ENCODE results near the gene ADPRHL1. TPM values are rescaled to one million over a fixed set of nuclear protein-coding genes. Genes with fewer than 3 reads are reported as not detected.
"Not testable (repeated sequence)": the region's sequence is repeated elsewhere in the genome, so short reads cannot be mapped to it uniquely, and the experiment has no call there.

Gene ADPRHL1
- total RNA-seq, 1 donor from 2014 or later = 2.8 TPM

DNA sequence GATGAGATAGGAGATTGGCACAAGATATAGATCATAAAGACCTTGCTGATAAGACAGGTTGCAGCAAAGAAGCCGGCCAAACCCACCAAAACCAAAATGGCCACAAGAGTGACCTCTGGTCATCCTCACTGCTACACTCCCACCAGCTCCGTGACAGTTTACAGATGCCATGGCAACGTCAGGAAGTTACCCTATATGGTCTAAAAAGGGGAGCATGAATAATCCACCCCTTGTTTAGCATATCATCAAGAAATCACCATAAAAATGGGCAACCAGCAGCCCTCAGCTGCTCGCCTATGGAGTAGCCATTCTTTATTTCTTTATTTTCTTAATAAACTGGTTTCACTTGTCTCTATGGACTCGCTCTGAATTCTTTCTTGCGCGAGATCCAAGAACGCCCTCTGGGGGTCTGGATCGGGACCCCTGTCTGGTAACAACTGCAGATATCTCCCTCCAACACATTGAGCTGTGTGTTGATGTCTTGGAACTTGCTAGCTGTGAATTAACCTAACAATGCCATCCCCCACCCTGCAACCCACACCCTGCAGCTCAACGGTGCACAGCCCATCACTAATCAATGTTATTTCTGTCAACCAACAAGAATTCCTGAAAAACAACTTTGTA lies 62.3 kb downstream of the ADPRHL1 start:
- TF ChIP-seq, protein P1, sequence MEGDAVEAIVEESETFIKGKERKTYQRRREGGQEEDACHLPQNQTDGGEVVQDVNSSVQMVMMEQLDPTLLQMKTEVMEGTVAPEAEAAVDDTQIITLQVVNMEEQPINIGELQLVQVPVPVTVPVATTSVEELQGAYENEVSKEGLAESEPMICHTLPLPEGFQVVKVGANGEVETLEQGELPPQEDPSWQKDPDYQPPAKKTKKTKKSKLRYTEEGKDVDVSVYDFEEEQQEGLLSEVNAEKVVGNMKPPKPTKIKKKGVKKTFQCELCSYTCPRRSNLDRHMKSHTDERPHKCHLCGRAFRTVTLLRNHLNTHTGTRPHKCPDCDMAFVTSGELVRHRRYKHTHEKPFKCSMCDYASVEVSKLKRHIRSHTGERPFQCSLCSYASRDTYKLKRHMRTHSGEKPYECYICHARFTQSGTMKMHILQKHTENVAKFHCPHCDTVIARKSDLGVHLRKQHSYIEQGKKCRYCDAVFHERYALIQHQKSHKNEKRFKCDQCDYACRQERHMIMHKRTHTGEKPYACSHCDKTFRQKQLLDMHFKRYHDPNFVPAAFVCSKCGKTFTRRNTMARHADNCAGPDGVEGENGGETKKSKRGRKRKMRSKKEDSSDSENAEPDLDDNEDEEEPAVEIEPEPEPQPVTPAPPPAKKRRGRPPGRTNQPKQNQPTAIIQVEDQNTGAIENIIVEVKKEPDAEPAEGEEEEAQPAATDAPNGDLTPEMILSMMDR (conservative IDR thresholded peaks at IDR 0.05) = peak; percentile 21
- peaks cover 5% of the 10 kb centered on the region for H3K27me3 Mint-ChIP-seq (ENCODE audit: low read depth)
- H3K36me3 Mint-ChIP-seq (ENCODE audit: low read depth) = peaks cover 2% of the 10 kb centered on the region
- DNase-seq (ENCODE audit: low read depth, low spot score) = no peak
- H3K4me1 Mint-ChIP-seq = peaks cover 5% of the 10 kb centered on the region
- H3K9me3 Mint-ChIP-seq = peaks cover 18% of the 10 kb centered on the region
- H3K27ac Mint-ChIP-seq (ENCODE audit: unreplicated experiment) = peak overlapping the region; percentile 89
- H3K4me3 Mint-ChIP-seq = peak overlapping the region; percentile 79

DNA sequence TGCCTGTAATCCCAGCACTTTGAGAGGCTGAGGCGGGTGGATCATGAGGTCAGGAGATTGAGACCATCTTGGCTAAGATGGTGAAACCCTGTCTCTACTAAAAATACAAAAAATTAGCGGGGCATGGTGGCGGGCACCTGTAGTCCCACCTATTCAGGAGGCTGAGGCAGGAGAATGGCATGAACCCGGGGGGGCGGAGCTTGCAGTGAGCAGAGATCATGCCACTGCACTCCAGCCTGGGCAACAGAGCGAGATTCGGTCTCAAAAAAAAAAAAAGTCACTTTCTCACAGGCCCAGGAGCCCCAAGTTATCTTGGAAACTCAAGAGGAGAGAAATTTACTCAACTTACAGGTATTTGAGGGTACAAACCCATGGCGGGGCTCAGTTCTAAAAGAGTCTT lies 63.7 kb downstream of the ADPRHL1 start:
- not testable (repeated sequence) for H3K36me3 Mint-ChIP-seq (ENCODE audit: low read depth); H3K27ac Mint-ChIP-seq (ENCODE audit: unreplicated experiment); DNase-seq (ENCODE audit: low read depth, low spot score); H3K4me1 Mint-ChIP-seq; H3K4me3 Mint-ChIP-seq; H3K27me3 Mint-ChIP-seq (ENCODE audit: low read depth)
- peaks cover 26% of the 10 kb centered on the region for H3K9me3 Mint-ChIP-seq

- H3K27ac Mint-ChIP-seq (ENCODE audit: unreplicated experiment) = no peak overlapping the region
- peaks cover 19% of the 10 kb centered on the region for H3K36me3 Mint-ChIP-seq (ENCODE audit: low read depth)
- H3K9me3 Mint-ChIP-seq = peaks cover 40% of the 10 kb centered on the region
- H3K4me1 Mint-ChIP-seq = no peaks in the 10 kb centered on the region
- DNase-seq (ENCODE audit: low read depth, low spot score) = no peak
- no peak overlapping the region for H3K4me3 Mint-ChIP-seq
- peaks cover 5% of the 10 kb centered on the region for H3K27me3 Mint-ChIP-seq (ENCODE audit: low read depth)
- TF ChIP-seq, protein P1 (conservative IDR thresholded peaks at IDR 0.05) = no peak
These were observed 65.9 kb downstream of the ADPRHL1 start for GRCh38 chr13:113387396-113387795.

- TF ChIP-seq, protein P1 (conservative IDR thresholded peaks at IDR 0.05) = no peak
- Mint-ChIP-seq H3K27me3 (ENCODE audit: low read depth) (peaks cover 3% of the 10 kb centered on the region), H3K4me3 (no peak overlapping the region), H3K36me3 (ENCODE audit: low read depth) (peaks cover 19% of the 10 kb centered on the region), H3K9me3 (peaks cover 37% of the 10 kb centered on the region), H3K4me1 (no peaks in the 10 kb centered on the region), H3K27ac (ENCODE audit: unreplicated experiment) (no peak overlapping the region)
- no peak for DNase-seq (ENCODE audit: low read depth, low spot score)
These were observed 70.2 kb downstream of the ADPRHL1 start for GRCh38 chr13:113383089-113383488.

GRCh38 chr13:113382542-113382941 lies 70.7 kb downstream of the ADPRHL1 start:
- H3K27ac Mint-ChIP-seq (ENCODE audit: unreplicated experiment); H3K27me3 Mint-ChIP-seq (ENCODE audit: low read depth); H3K4me1 Mint-ChIP-seq; DNase-seq (ENCODE audit: low read depth, low spot score); H3K4me3 Mint-ChIP-seq: not testable (repeated sequence)
- H3K36me3 Mint-ChIP-seq (ENCODE audit: low read depth) = peaks cover 19% of the 10 kb centered on the region
- H3K9me3 Mint-ChIP-seq = peaks cover 37% of the 10 kb centered on the region

DNA sequence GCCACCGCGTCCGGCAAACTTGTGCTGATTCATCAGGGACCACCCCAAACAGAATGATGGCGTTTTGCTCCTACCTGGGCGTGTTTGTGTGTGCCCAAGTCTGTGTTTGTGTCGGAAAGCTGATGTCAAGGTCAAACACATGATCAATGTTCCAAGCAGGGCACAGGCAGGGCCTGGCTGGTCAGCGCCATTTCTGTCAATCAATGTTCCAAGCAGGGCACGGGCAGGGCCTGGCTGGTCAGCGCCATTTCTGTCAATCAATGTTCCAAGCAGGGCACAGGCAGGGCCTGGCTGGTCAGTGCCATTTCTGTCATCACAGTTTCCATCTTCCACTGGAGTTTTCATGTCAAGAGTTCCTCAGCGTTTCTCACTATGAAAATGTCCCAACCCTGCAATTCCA lies 74.5 kb downstream of the ADPRHL1 start:
- Mint-ChIP-seq H3K9me3 (peaks cover 15% of the 10 kb centered on the region), H3K4me1 (no peaks in the 10 kb centered on the region), H3K27ac (ENCODE audit: unreplicated experiment) (no peak overlapping the region), H3K27me3 (ENCODE audit: low read depth) (peaks cover 16% of the 10 kb centered on the region), H3K4me3 (no peak overlapping the region), H3K36me3 (ENCODE audit: low read depth) (peaks cover 13% of the 10 kb centered on the region)
- no peak for DNase-seq (ENCODE audit: low read depth, low spot score)
- TF ChIP-seq, protein P1 (conservative IDR thresholded peaks at IDR 0.05) = no peak

Measured in neural crest cell (in vitro differentiated cells).